Erythroblast (primary cell): Measurements from ENCODE around the gene CRB1.

ENCODE experiments used
- GATA1 ChIP-seq: IDR thresholded peaks from 2 replicates; pipeline ENCODE4 v1.6.1; 2011; ENCODE audit warnings: low read depth, mild to moderate bottlenecking, control low read depth, low read length, moderate library complexity
- POLR2A ChIP-seq: IDR thresholded peaks from 2 replicates; pipeline ENCODE4 v1.6.1; 2011; ENCODE audit warnings: mild to moderate bottlenecking, low read length

GRCh38 chr1:197485790-197486189 is 217.7 kb downstream of the CRB1 start:
- TF ChIP-seq POLR2A (no peak), GATA1 (no peak)
